ENCODE results near the gene CEP41.
"Not testable (repeated sequence)": the region's sequence is repeated elsewhere in the genome, so short reads cannot be mapped to it uniquely, and the experiment has no call there.

The CEP41 gene

DNA sequence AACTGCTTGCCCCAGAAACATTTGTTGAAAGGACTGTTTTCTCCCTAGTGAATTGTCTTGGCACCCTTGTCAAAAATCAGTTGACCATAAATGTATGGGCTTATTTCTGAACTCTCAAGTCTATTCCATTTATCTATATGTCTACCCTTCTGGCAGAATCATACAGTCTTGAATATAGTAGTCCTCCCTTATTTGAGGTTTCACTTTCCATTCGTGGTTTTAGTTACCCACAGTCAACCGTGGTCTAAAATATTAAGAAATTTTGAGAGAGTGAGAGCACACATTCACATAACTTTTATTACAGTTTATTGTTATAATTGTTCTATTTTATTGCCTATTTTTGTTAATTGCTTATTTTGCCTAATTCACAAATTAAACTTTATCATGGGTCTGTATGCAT lies 17.4 kb upstream of the CEP41 start:
- no peak for DNase-seq

- DNase-seq: no peak
Measured at GRCh38 chr7:130454959-130455358, 14.1 kb upstream of the CEP41 start.

GRCh38 chr7:130452951-130453350 lies 12.1 kb upstream of the CEP41 start:
- DNase-seq: no peak

GRCh38 chr7:130451344-130451743 lies 10.5 kb upstream of the CEP41 start:
- DNase-seq: not testable (repeated sequence)

DNA sequence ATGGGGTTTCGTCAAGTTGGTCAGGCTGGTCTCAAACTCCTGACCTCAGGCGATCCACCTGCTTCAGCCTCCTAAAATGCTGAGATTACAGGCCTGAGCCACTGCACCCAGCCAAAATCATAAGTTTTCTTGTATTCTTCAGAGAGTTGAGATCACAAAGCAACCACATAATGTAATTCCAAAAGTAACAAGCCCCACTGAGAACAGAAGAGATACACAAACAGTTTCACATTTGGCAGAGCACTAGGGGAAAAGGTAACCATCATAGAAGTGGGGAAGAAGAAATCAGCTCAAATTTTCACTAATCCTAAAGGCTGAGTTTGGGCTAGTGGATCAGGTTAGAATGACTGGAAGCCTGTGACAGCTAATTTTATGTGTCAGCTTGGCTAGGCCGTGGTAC lies 5.4 kb upstream of the CEP41 start:
- DNase-seq: no peak

GRCh38 chr7:130444751-130445407 lies 4.1 kb upstream of the CEP41 start:
- no peak for DNase-seq

- DNase-seq: no peak
Measured at GRCh38 chr7:130444234-130444633, 3.4 kb upstream of the CEP41 start.

- DNase-seq: no peak
Measured at GRCh38 chr7:130442601-130443000, 1.8 kb upstream of the CEP41 start.

GRCh38 chr7:130441408-130441869 lies 623 bp upstream of the CEP41 start:
- peak; percentile 86 for DNase-seq

DNA sequence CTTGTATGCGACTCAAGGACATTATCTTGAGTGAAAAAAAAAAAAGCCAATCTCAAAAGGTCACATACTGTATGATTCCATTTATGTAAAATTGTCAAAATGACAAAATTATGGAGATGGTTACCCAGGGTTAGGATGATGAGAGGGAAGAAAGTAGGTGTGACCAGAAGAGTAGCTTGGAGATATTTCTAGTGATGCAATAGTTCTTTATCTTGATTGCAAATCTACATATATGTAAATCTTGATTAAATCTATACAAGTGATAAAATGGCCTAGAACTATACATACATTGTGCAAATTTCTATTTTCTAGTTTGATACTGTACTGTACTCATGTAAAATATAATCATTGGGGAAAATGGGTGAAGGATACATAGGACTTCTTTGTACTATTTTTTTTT lies 4.6 kb downstream of the CEP41 start:
- DNase-seq: no peak

GRCh38 chr7:130435311-130435854 lies 5.4 kb downstream of the CEP41 start:
- DNase-seq: no peak

DNA sequence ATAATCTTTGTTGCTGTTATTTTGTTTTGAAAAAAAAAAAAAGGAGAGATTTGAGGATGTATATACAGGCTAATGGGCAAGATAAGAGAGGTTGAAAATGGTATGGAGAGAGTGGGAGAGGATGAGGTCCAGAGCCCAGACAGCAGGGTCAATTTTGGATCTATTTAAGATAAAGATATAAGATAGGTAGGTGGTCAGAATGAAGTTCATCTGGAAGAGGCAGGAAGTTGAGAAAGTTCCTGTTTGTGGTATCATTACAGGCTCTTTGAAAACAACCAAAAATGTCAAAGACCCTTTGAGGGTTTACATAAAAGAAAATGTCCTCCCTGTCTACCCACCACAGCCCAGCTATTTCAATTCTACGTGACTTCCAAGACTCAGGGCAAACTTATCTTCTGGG lies 7.5 kb downstream of the CEP41 start:
- no peak for DNase-seq

- DNase-seq: no peak
Measured at GRCh38 chr7:130432886-130433285, 7.9 kb downstream of the CEP41 start.

GRCh38 chr7:130430841-130431666 lies 9.8 kb downstream of the CEP41 start:
- peak; percentile 35 for DNase-seq

GRCh38 chr7:130430115-130430514 lies 10.7 kb downstream of the CEP41 start:
- DNase-seq: no peak

DNA sequence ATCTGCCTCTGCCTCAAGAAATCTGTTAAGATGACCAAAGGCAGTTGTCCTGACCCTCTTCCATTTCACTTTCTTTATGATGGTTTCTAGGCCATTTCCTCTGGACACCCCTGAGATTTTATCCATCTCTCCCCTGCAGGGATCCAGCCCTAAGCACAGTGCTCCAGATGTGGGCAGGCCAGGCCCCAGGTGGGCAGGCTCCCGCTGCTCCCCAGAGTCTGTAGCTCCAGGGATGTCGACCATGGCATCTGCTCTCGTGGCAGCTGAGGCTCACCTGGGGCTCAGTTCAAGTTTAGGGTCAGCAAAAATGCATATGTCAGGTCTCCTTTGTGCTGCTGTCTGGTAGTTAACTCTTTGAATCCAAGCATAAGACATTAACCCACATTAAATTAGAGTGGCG lies 11.8 kb downstream of the CEP41 start:
- no peak for DNase-seq

- DNase-seq: no peak
Measured at GRCh38 chr7:130426564-130426963, 14.3 kb downstream of the CEP41 start.

DNA sequence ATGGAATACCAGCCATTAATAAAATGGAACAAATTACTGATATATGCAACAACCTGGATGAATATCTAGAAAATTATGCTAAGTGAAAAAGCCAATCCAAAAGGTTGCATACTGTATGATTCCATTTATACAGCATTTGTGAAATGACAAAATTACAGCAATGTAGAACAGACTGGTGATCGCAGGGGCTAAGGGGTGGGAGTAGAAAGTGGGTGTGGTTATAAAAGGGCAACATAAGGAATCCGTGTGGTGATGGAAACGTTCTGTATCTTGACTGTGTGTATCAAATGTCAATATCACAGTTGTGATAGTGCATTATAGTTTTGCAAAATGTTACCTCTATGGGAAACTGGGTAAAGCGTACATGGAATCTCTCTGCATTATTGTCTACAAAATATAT lies 15.0 kb downstream of the CEP41 start:
- DNase-seq: no peak

DNA sequence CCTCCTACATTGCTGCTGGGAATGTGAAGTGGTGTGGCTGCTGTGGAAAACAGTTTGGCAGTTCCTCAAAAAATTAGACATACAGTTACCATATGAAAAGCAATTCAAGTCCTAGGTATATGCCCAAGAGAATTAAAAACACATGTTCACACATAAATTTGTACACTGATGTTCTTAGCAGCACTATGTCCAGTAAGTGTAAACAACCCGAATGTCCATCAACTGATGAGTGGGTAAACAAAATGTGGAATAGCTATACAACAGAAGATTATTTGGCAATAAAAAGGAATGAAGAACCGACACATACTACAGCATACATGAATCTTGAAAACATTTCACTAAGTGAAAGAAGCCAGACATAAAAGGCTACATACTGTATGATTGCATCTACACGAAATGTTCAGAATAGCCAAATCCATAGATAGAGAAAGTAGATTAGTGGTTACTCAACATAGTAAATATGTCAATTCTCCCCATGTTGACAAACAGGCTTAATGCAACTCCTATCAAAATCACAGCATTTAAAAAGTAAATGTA lies 17.2 kb downstream of the CEP41 start:
- DNase-seq: no peak

DNA sequence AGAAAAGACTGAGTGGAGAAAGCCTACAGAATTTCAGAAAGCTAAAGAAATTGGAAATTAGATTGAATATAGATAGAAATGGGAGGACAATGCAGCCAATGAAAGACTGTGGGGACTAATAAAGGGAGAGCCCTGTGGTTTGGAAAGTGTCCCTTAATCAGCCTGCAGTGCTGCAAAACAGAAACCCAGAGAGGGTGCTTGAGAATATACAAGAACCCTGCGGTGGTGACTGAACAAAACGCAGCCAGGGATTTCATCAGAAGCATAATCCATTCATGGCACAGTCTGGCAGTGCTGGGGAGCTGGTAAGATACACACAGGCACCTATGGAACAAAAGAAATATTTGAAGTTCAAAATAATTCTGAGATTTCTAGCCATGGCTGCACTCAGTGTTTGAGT lies 19.1 kb downstream of the CEP41 start:
- no peak for DNase-seq

- no peak for DNase-seq
Measured at GRCh38 chr7:130420943-130421578, 19.8 kb downstream of the CEP41 start.

DNA sequence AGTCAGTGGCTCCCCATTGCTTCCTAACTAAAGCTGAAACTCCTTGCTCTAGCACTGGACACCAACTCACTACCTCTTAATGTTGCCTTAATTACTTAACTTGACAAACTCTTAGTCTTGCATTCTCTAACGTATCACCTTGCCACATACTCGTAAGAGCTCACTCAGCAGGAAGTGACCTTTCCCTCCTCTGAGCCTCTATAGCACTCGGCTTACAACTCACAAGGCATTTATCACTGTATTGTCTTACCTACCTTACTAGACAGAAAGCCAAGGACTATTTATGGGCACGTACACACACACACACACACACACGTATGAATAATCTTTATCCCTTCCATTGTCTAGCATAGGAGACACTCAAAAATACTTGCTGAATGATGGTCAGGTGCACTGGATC lies 21.2 kb downstream of the CEP41 start:
- DNase-seq: no peak

DNA sequence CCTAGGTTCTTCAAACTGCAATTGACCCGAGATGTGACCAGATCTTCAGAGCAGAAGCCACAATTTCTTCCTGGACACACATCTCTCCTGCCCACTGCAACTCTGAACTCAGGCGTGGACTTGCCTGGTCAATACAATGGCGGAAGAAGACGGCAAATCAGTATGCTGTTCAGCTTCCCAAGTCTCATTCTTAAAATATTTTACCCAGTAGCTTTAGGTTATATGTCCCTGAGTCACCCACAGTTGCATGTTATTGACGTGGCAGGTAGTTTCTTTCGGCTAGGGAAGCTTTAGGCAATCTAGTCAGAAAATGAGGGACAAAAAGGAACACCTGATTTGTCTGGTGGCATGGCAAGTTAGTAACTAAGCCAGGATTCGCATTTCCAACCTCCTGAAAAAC lies 22.5 kb downstream of the CEP41 start:
- DNase-seq: no peak

Data from NCI-H1694 treated with DMSO at 0.1 percent for 48 hours (cell line).